NB4 (cell line): ENCODE results near the gene CMIP.

Experiments
- DNase-seq: peaks from one replicate; pipeline ENCODE4 v3.0.0; 2010; ENCODE audit warnings: low read depth
- H3K4me3 ChIP-seq: one replicate; pipeline ENCODE4 v1.5.1; 2011; ENCODE audit warnings: mild to moderate bottlenecking, low read depth, low read length, moderate library complexity
- CTCF ChIP-seq: IDR thresholded peaks from one replicate; pipeline ENCODE4 v1.5.1; 2012; ENCODE audit warnings: low read depth, low read length
- MAX ChIP-seq: IDR thresholded peaks from 2 replicates; pipeline ENCODE4 v1.6.1; 2011; ENCODE audit warnings: low read depth, low read length
- MYC ChIP-seq: IDR thresholded peaks from 2 replicates; pipeline ENCODE4 v1.6.1; 2011; ENCODE audit warnings: low read depth, low read length
- POLR2A ChIP-seq: IDR thresholded peaks from 2 replicates; pipeline ENCODE4 v1.6.1; 2011; ENCODE audit warnings: mild to moderate bottlenecking; ENCODE audit not compliant: insufficient read length; ENCODE audit errors: extremely low read depth

CMIP gene

GRCh38 chr16:81431554-81432353, 12.9 kb upstream of the CMIP start:
- no peak overlapping the region for H3K4me3 ChIP-seq
- DNase-seq: peak; percentile 61
- no peak for TF ChIP-seq POLR2A
- TF ChIP-seq MAX: no peak
- TF ChIP-seq MYC: no peak
- no peak for TF ChIP-seq CTCF

DNA sequence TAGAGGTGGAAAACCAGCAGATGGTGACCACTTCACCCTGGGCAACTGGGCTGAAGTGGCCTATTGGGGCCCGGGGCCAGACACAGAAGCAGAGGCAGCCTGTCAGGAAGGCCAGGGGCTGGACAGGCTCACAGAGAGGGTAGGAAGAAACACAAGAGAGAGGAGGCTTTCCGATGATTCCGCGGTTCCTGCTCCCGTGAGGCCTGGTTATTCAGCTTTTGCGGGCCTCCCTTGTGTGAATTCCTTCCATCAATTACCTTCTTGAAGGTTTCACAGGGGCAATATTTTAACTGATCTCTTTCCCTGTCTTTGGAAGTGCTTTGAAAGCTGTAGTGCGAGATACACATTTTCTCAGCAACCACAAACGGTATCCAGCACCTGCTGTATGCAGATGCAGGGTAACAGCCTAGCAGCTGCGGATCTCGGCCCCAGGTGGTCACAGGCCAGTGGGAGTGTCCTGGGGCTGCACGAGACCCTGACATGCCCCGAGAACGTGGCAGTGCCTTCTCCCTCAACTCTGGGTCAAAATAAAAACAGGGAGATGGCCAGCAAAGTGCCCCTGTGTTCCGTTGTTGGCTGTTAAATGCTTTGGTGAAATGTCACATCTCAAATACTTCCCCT, 11.6 kb upstream of the CMIP start:
- DNase-seq: no peak
- no peak overlapping the region for H3K4me3 ChIP-seq
- no peak for TF ChIP-seq MYC
- TF ChIP-seq CTCF: no peak
- TF ChIP-seq MAX: no peak
- no peak for TF ChIP-seq POLR2A

DNA sequence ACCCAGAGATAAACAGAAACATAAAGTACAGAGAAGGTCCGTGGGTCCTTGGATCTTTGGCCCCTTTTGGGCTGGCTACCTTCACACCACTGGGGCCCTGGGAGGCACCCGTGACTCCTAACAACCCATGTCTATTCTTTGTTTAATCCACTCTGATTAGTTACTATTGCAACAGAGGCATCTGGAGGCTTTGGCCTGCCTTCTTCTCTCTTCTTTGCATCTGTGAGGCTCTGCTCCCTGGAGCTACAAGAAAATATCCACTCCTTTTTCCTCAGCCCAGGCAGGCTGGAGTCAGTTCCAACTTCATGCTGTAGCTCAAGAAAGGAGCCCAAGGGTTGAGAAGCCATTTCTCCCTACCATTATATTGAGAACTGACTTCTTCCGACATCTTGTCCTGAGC, 9.5 kb upstream of the CMIP start:
- no peak overlapping the region for H3K4me3 ChIP-seq
- no peak for DNase-seq
- TF ChIP-seq MYC (no peak), MAX (no peak), CTCF (no peak), POLR2A (no peak)

DNA sequence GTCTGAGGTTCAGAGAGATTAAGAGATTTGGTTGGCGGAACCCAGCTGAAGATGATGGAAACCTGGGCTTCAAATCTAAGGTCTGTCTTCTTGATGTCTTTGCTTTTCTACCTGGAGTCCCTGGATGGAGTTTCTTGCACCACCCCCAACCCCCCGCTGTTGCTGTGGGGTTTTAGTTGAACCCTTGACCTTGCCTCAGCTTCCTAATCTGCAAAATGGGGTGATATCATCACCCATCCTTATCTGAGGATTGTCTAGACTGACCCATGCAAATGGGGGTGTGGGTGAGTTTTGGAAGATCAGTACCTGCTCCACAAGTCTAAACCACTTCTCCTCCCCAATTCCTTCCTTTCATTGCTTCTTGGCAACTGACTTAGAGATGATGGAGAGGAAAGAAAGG, 9.0 kb upstream of the CMIP start:
- TF ChIP-seq MAX (no peak), CTCF (no peak), MYC (no peak)
- DNase-seq: no peak
- H3K4me3 ChIP-seq: no peak overlapping the region

GRCh38 chr16:81436386-81436785, 8.2 kb upstream of the CMIP start:
- DNase-seq: no peak
- TF ChIP-seq MYC: no peak
- no peak for TF ChIP-seq MAX
- no peak for TF ChIP-seq POLR2A
- TF ChIP-seq CTCF: no peak
- no peak overlapping the region for H3K4me3 ChIP-seq
